Measurements from ENCODE around the gene ENHO. TPM values are rescaled to one million over a fixed set of nuclear protein-coding genes. Genes with fewer than 3 reads are reported as not detected.

Gene ENHO
- total RNA-seq, 2 experiments from 2014 or later = 0.19 to 0.27 TPM

GRCh38 chr9:34562135-34562745, 39.5 kb upstream of the ENHO start:
- Mint-ChIP-seq H3K27me3 (ENCODE audit: low read depth) (peaks cover 23% of the 10 kb centered on the region), H3K27ac (no peak overlapping the region), H3K4me1 (ENCODE audit: low read depth) (no peaks in the 10 kb centered on the region), H3K9me3 (no peaks in the 10 kb centered on the region), H3K4me3 (no peak overlapping the region), H3K36me3 (ENCODE audit: low read depth) (no peaks in the 10 kb centered on the region)
- peak; percentile 50 for DNase-seq
- CTCF ChIA-PET = interaction anchor here (0.7 to 3.8 kb wide), 12 partner anchors 8 to 175 kb away, joined by 3 to 26 read pairs (median 4); no protein-coding TSS in a partner anchor
- intact Hi-C loops (cut with micrococcal nuclease) = loop anchor here (1.0 kb wide), 2 partner anchors 29 to 41 kb away; no protein-coding TSS in a partner anchor

- H3K9me3 Mint-ChIP-seq = no peaks in the 10 kb centered on the region
- H3K27me3 Mint-ChIP-seq (ENCODE audit: low read depth) = peaks cover 24% of the 10 kb centered on the region
- no peaks in the 10 kb centered on the region for H3K36me3 Mint-ChIP-seq (ENCODE audit: low read depth)
- no peak overlapping the region for H3K4me3 Mint-ChIP-seq
- intact Hi-C loops (cut with micrococcal nuclease) = no loop called here
- CTCF ChIA-PET = interaction anchor here (1.7 kb wide), 1 partner anchor 9 kb away, joined by 5 read pairs; no protein-coding TSS in a partner anchor
- no peak for DNase-seq
- H3K27ac Mint-ChIP-seq = no peak overlapping the region
- no peaks in the 10 kb centered on the region for H3K4me1 Mint-ChIP-seq (ENCODE audit: low read depth)
Observed at GRCh38 chr9:34560599-34561214, 37.9 kb upstream of the ENHO start.

- Mint-ChIP-seq H3K9me3 (no peaks in the 10 kb centered on the region), H3K36me3 (ENCODE audit: low read depth) (no peaks in the 10 kb centered on the region), H3K4me3 (no peak overlapping the region), H3K27me3 (ENCODE audit: low read depth) (peaks cover 25% of the 10 kb centered on the region), H3K4me1 (ENCODE audit: low read depth) (no peaks in the 10 kb centered on the region), H3K27ac (no peak overlapping the region)
- CTCF ChIA-PET = no interaction called here
- no peak for DNase-seq
- intact Hi-C loops (cut with micrococcal nuclease) = no loop called here
Observed at GRCh38 chr9:34559624-34560455, 37.0 kb upstream of the ENHO start.

DNA sequence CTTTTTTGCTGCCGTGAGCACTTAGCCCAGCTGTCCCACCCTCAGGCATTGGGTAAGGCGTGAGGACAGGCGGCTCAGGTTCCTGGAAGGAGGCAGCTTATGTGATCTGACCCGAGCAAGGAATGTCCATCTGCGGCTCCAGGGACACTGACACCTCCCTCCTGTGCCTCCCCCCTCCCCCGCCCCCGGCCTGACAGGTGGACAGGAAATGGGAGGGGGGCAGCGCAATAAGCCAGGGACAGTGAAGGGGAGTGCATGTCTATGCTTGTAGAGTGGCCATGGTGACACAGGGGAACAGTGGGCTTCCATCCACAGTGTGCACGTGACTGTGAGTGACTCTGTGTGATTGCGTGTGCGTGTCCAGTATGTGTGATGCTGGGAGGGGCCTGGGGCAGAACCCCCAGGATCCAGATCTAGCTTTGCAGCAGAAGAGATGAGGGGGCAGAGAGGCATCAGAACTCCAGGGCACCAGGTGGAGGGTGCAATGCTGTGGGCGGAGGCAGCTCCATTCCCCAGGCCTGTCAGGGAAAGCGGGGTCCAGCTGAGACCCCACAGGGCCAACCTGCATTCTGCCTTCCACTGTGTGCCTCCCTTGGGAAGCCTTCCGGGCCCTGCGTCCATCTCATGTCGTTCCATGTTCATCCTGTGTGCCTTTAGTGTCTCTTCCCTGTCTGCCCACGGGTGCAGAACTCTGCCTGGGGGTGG, 36.3 kb upstream of the ENHO start:
- CTCF ChIA-PET = interaction anchor here (1.8 kb wide), 1 partner anchor 11 kb away, joined by 4 read pairs; no protein-coding TSS in a partner anchor
- no peaks in the 10 kb centered on the region for H3K9me3 Mint-ChIP-seq
- no peak for DNase-seq
- no peaks in the 10 kb centered on the region for H3K36me3 Mint-ChIP-seq (ENCODE audit: low read depth)
- H3K27ac Mint-ChIP-seq = no peak overlapping the region
- intact Hi-C loops (cut with micrococcal nuclease) = no loop called here
- H3K4me1 Mint-ChIP-seq (ENCODE audit: low read depth) = no peaks in the 10 kb centered on the region
- H3K27me3 Mint-ChIP-seq (ENCODE audit: low read depth) = peaks cover 25% of the 10 kb centered on the region
- no peak overlapping the region for H3K4me3 Mint-ChIP-seq

DNA sequence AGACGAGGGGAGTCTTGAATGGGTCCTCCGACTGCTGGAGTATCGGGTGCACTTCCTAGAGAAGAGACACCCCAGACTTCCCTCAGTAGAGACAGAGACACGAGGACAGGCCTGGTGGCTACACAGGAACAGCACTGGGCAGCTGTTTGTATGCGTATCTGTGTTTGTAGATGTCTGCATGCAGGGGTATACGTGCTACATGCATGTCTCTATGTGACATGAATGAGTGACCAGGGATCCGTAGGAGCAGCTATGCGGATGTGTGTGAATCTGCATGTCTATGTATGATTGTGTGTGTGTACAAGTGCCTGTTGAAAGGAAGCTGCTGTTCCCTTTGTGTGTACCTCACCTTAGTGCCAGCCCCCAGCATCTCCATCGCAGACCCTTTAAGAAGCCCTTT, 35.6 kb upstream of the ENHO start:
- Mint-ChIP-seq H3K36me3 (ENCODE audit: low read depth) (no peaks in the 10 kb centered on the region), H3K4me3 (no peak overlapping the region)

GRCh38 chr9:34557426-34558321, 34.9 kb upstream of the ENHO start:
- no peak for DNase-seq
- Mint-ChIP-seq H3K27me3 (ENCODE audit: low read depth) (peaks cover 22% of the 10 kb centered on the region), H3K36me3 (ENCODE audit: low read depth) (no peaks in the 10 kb centered on the region), H3K9me3 (no peaks in the 10 kb centered on the region), H3K4me1 (ENCODE audit: low read depth) (no peaks in the 10 kb centered on the region), H3K27ac (no peak overlapping the region), H3K4me3 (no peak overlapping the region)
- CTCF ChIA-PET = interaction anchor here (1.0 to 1.8 kb wide), 2 partner anchors 9 to 154 kb away, joined by 4 to 7 read pairs; no protein-coding TSS in a partner anchor
- intact Hi-C loops (cut with micrococcal nuclease) = no loop called here

More for the DNA sequence above, 35.6 kb upstream of the ENHO start:
- no peak overlapping the region for H3K27ac Mint-ChIP-seq
- no peaks in the 10 kb centered on the region for H3K4me1 Mint-ChIP-seq (ENCODE audit: low read depth)
- intact Hi-C loops (cut with micrococcal nuclease) = no loop called here
- H3K9me3 Mint-ChIP-seq = no peaks in the 10 kb centered on the region
- DNase-seq = no peak
- peaks cover 22% of the 10 kb centered on the region for H3K27me3 Mint-ChIP-seq (ENCODE audit: low read depth)
- CTCF ChIA-PET = interaction anchor here (1.0 to 1.8 kb wide), 2 partner anchors 10 to 155 kb away, joined by 4 to 7 read pairs; no protein-coding TSS in a partner anchor

- CTCF ChIA-PET = no interaction called here
- Mint-ChIP-seq H3K27ac (no peak overlapping the region), H3K4me1 (ENCODE audit: low read depth) (no peaks in the 10 kb centered on the region), H3K9me3 (no peaks in the 10 kb centered on the region), H3K36me3 (ENCODE audit: low read depth) (no peaks in the 10 kb centered on the region), H3K4me3 (no peak overlapping the region), H3K27me3 (ENCODE audit: low read depth) (peaks cover 22% of the 10 kb centered on the region)
- no peak for DNase-seq
- intact Hi-C loops (cut with micrococcal nuclease) = no loop called here
Observed at GRCh38 chr9:34556949-34557348, 34.2 kb upstream of the ENHO start.

GRCh38 chr9:34555936-34556525, 33.2 kb upstream of the ENHO start:
- Mint-ChIP-seq H3K4me3 (no peak overlapping the region), H3K36me3 (ENCODE audit: low read depth) (no peaks in the 10 kb centered on the region), H3K4me1 (ENCODE audit: low read depth) (no peaks in the 10 kb centered on the region), H3K27ac (no peak overlapping the region), H3K9me3 (no peaks in the 10 kb centered on the region), H3K27me3 (ENCODE audit: low read depth) (peaks cover 22% of the 10 kb centered on the region)
- DNase-seq = no peak
- intact Hi-C loops (cut with micrococcal nuclease) = no loop called here
- CTCF ChIA-PET = interaction anchor here (1.2 kb wide), 1 partner anchor 48 kb away, joined by 4 read pairs; no protein-coding TSS in a partner anchor

GRCh38 chr9:34555500-34555899, 32.7 kb upstream of the ENHO start:
- Mint-ChIP-seq H3K9me3 (no peaks in the 10 kb centered on the region), H3K27ac (no peak overlapping the region), H3K36me3 (ENCODE audit: low read depth) (no peaks in the 10 kb centered on the region), H3K27me3 (ENCODE audit: low read depth) (peaks cover 22% of the 10 kb centered on the region), H3K4me3 (no peak overlapping the region), H3K4me1 (ENCODE audit: low read depth) (no peaks in the 10 kb centered on the region)
- CTCF ChIA-PET = interaction anchor here (1.2 kb wide), 1 partner anchor 48 kb away, joined by 4 read pairs; no protein-coding TSS in a partner anchor
- no peak for DNase-seq
- intact Hi-C loops (cut with micrococcal nuclease) = no loop called here

DNA sequence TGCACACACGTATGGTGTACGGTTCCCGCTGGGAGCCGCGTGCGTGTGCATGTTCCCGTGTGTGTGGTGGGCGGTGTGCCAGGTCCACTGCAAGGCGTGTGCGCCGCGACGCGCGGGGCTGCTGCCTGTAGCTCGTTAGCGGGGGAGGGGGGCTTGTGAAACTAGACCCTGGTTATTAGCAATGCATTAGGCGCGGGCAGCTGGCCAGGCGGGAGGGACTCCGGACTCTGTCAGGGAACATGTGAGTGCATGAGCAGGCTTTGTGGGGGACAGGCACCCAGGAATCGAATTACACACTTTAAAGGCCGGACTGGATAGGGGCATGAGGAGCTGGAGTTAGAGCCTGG, 32.2 kb upstream of the ENHO start:
- H3K27ac Mint-ChIP-seq = no peak overlapping the region
- H3K9me3 Mint-ChIP-seq = no peaks in the 10 kb centered on the region
- intact Hi-C loops (cut with micrococcal nuclease) = no loop called here
- CTCF ChIA-PET = interaction anchor here (1.1 to 1.2 kb wide), 2 partner anchors 37 to 49 kb away, joined by 3 to 4 read pairs; no protein-coding TSS in a partner anchor
- no peaks in the 10 kb centered on the region for H3K4me1 Mint-ChIP-seq (ENCODE audit: low read depth)
- DNase-seq = no peak
- no peaks in the 10 kb centered on the region for H3K36me3 Mint-ChIP-seq (ENCODE audit: low read depth)
- H3K27me3 Mint-ChIP-seq (ENCODE audit: low read depth) = peaks cover 18% of the 10 kb centered on the region
- no peak overlapping the region for H3K4me3 Mint-ChIP-seq
